ENCODE data around the gene DPCD. TPM values are rescaled to one million over a fixed set of nuclear protein-coding genes. Genes with fewer than 3 reads are reported as not detected.
A peak's percentile ranks its signal among the peaks of the same experiment; 100 is the strongest.

The DPCD gene
- total RNA-seq, 2 experiments from 2014 or later = 0.31 to 0.96 TPM

DNA sequence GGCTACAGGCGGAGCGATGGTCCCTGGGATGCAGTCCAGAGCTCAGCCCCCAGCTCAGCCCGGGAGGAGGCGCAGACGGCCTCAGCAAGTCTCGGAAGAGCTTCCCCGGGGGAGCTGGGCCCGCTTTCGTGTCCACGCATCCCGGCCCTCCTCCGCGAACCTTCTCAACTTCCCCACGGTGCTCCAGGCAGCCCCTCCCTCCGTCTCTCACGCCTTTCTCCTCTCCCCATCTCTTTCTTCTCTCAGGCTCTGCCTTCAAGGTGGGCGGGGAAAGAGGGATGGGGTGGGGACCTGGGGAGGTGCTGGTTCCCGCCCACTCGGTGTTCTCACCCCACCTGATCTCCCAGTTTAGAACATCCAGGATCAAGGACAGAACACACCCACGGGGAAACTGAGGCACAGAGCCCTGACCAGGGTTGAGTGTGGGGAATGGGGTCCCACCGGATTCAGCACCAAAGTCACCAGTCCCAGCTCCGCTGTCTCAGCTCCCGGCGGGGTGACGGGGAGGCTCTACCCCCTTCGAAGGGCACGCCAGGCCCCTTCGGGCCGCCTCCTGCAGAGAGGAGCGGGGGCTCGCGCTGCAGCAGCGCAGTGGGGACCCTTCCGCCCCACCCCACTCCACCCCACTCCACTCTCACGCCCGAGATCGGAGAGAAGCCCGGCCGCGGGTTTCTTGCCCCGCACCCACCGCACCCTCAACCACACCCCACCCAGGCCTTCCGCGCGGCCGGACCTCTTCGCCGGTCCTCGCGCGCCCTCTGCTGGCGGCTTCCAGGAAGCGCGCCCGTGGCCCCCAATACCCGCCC lies 18.3 kb upstream of the DPCD start:
- Mint-ChIP-seq H3K27me3 (peaks cover 49% of the 10 kb centered on the region), H3K4me3 (peak overlapping the region; percentile 77), H3K9me3 (no peaks in the 10 kb centered on the region), H3K36me3 (ENCODE audit: low read depth) (no peaks in the 10 kb centered on the region), H3K4me1 (ENCODE audit: low read depth) (no peaks in the 10 kb centered on the region), H3K27ac (no peak overlapping the region)
- DNase-seq (peak; percentile 65 to 90 (median 76)), ATAC-seq (ENCODE audit: poor library complexity) (peak; percentile 92)
- POLR2A ChIA-PET = interaction anchor here (1.5 kb wide), 1 partner anchor 33 kb away, joined by 3 read pairs; no protein-coding TSS in a partner anchor
- peaks cover 28% of the 10 kb centered on the region for H3K4me1 ChIP-seq (ENCODE audit: insufficient read depth, low read length)
- TF ChIP-seq, protein P1, sequence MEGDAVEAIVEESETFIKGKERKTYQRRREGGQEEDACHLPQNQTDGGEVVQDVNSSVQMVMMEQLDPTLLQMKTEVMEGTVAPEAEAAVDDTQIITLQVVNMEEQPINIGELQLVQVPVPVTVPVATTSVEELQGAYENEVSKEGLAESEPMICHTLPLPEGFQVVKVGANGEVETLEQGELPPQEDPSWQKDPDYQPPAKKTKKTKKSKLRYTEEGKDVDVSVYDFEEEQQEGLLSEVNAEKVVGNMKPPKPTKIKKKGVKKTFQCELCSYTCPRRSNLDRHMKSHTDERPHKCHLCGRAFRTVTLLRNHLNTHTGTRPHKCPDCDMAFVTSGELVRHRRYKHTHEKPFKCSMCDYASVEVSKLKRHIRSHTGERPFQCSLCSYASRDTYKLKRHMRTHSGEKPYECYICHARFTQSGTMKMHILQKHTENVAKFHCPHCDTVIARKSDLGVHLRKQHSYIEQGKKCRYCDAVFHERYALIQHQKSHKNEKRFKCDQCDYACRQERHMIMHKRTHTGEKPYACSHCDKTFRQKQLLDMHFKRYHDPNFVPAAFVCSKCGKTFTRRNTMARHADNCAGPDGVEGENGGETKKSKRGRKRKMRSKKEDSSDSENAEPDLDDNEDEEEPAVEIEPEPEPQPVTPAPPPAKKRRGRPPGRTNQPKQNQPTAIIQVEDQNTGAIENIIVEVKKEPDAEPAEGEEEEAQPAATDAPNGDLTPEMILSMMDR (IDR thresholded peaks at IDR 0.05) = peak; percentile 93
- H3K4me3 ChIP-seq (ENCODE audit: low read length) = peak overlapping the region; percentile 61
- no peaks in the 10 kb centered on the region for H3K36me3 ChIP-seq (ENCODE audit: insufficient read depth, low read length)
- peaks cover 0 to 21% of the 10 kb centered on the region in 2 experiments for H3K9me3 ChIP-seq (ENCODE audit: control insufficient read depth in 1 of 2, insufficient read depth in 1 of 2, low read length in 2 of 2)
- H3K27ac ChIP-seq (ENCODE audit: low read depth in 1 of 2, low read length in 2 of 2) = no peak overlapping the region
- H3K27me3 ChIP-seq (ENCODE audit: control insufficient read depth in 1 of 2, insufficient read depth in 2 of 2, low read length in 2 of 2) = peaks cover 40 to 46% of the 10 kb centered on the region in 2 experiments
- intact Hi-C loops (cut with DNase I, micrococcal nuclease) = loop anchor here (1.0 to 10.0 kb wide), 7 partner anchors 33 to 409 kb away; no protein-coding TSS in a partner anchor
- CTCF ChIA-PET = interaction anchor here (0.6 to 3.0 kb wide), 3 partner anchors 12 to 356 kb away, joined by 3 to 16 read pairs (median 8); partner anchors contain the start of genes DPCD and POLL

DNA sequence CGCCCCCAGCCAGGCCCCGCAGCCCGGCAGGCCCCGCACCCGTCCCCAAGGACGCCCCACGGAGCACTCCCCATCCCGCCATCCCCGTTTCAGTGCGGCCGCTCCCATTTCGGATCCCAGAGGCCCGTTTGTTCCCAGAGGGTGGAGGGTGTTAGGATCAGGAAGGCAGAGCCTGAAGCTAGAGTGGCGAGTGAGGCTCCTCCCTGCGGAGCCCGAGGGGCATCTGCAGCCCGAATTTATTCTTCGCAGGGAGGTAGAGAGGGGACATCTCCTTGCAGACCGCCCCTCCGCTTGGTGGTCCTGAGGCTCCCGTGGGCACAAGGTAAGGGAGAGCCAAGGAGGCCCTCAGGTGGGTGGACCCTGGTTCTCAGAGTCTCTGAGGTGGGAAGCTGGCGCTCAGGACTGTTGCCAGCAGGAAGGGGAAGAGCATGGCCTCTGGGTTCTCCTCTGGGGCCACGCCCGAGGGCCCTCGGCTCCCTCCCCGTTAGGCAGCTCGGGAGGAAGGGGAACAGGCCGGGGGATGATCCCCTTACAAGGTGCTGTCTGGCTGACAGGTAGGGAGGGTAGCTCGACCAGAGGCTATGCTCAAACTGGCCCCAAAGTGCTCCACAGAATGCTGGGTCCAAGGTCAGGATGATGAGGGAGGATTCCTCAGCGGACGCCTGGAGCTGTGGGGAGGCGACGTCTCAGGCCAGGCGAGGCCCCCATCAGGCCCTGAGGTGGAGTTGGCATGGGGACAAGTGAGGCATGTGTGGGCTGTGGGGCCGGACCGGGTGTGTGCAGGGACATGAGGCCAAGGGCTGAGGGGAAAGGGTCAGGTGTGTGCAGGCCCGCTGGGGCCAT lies 17.5 kb upstream of the DPCD start:
- Histone ChIP-seq H3K4me3 (ENCODE audit: low read length) (peak overlapping the region; percentile 61), H3K4me1 (ENCODE audit: insufficient read depth, low read length) (peaks cover 28% of the 10 kb centered on the region), H3K9me3 (ENCODE audit: control insufficient read depth in 1 of 2, insufficient read depth in 1 of 2, low read length in 2 of 2) (peaks cover 0 to 18% of the 10 kb centered on the region in 2 experiments), H3K27me3 (ENCODE audit: control insufficient read depth in 1 of 2, insufficient read depth in 2 of 2, low read length in 2 of 2) (peaks cover 36 to 42% of the 10 kb centered on the region in 2 experiments), H3K36me3 (ENCODE audit: insufficient read depth, low read length) (no peaks in the 10 kb centered on the region), H3K27ac (ENCODE audit: low read depth in 1 of 2, low read length in 2 of 2) (no peak overlapping the region)
- intact Hi-C loops (cut with DNase I, micrococcal nuclease) = loop anchor here (1.0 to 2.0 kb wide), 6 partner anchors 33 to 409 kb away; no protein-coding TSS in a partner anchor
- TF ChIP-seq, protein P1 (IDR thresholded peaks at IDR 0.05) = peak; percentile 53
- Mint-ChIP-seq H3K27me3 (peaks cover 41% of the 10 kb centered on the region), H3K4me3 (peak overlapping the region; percentile 11), H3K9me3 (no peaks in the 10 kb centered on the region), H3K36me3 (ENCODE audit: low read depth) (no peaks in the 10 kb centered on the region), H3K4me1 (ENCODE audit: low read depth) (no peaks in the 10 kb centered on the region), H3K27ac (no peak overlapping the region)
- ATAC-seq (ENCODE audit: poor library complexity) (no peak), DNase-seq (peak in 1 of 14 experiments; percentile 19)
- POLR2A ChIA-PET = interaction anchor here (0.6 to 1.5 kb wide), 2 partner anchors 34 to 344 kb away, joined by 3 read pairs; no protein-coding TSS in a partner anchor
- CTCF ChIA-PET = interaction anchor here (0.9 to 3.0 kb wide), 3 partner anchors 17 to 360 kb away, joined by 3 to 16 read pairs (median 8); partner anchors contain the start of genes DPCD and POLL

Data from CD4-positive, alpha-beta T cell (primary cell).